Adrenal gland (tissue), 5 donors: Measurements from ENCODE around the gene ACTR5.

ENCODE experiments used
- CTCF ChIP-seq, 6 experiments: fragments of 450-650 bp in 4 of 6; fragments of 200-600 bp in 2 of 6; sonication (generic) in 1 of 6; IDR thresholded peaks; 1 replicate in 5 of 6; 2 replicates in 1 of 6; pipeline versions ENCODE4 v1.5.1 to v1.8.0; 2016 to 2021; ENCODE audit warnings: antibody characterized with exemption in 6 of 6, mild to moderate bottlenecking in 2 of 6, moderate library complexity in 1 of 6
- POLR2A ChIP-seq, 2 donors: fragments of 450-650 bp; IDR thresholded peaks; one replicate each; pipeline ENCODE4 v1.6.1; 2017; ENCODE audit warnings: antibody characterized with exemption in 2 of 2, mild to moderate bottlenecking in 2 of 2, moderate library complexity in 1 of 2
- donor health status: DM: no; HTN: no; CAD: no.

- no peak for TF ChIP-seq CTCF (IDR thresholded peaks at IDR 0.05)
- no peak for TF ChIP-seq POLR2A (IDR thresholded peaks at IDR 0.05)
Measured at GRCh38 chr20:38787870-38788269, 39.6 kb downstream of the ACTR5 start.
